Fibroblast of peridontal ligament (primary cell): ENCODE measurements around the gene CABYR.
A peak's percentile ranks its signal among the peaks of the same experiment; 100 is the strongest.

ENCODE experiments used
- DNase-seq: peaks from one replicate; pipeline ENCODE4 v3.0.0-alpha.2; 2010; ENCODE audit errors: extremely low read depth

Gene CABYR, protein sequence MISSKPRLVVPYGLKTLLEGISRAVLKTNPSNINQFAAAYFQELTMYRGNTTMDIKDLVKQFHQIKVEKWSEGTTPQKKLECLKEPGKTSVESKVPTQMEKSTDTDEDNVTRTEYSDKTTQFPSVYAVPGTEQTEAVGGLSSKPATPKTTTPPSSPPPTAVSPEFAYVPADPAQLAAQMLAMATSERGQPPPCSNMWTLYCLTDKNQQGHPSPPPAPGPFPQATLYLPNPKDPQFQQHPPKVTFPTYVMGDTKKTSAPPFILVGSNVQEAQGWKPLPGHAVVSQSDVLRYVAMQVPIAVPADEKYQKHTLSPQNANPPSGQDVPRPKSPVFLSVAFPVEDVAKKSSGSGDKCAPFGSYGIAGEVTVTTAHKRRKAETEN

DNA sequence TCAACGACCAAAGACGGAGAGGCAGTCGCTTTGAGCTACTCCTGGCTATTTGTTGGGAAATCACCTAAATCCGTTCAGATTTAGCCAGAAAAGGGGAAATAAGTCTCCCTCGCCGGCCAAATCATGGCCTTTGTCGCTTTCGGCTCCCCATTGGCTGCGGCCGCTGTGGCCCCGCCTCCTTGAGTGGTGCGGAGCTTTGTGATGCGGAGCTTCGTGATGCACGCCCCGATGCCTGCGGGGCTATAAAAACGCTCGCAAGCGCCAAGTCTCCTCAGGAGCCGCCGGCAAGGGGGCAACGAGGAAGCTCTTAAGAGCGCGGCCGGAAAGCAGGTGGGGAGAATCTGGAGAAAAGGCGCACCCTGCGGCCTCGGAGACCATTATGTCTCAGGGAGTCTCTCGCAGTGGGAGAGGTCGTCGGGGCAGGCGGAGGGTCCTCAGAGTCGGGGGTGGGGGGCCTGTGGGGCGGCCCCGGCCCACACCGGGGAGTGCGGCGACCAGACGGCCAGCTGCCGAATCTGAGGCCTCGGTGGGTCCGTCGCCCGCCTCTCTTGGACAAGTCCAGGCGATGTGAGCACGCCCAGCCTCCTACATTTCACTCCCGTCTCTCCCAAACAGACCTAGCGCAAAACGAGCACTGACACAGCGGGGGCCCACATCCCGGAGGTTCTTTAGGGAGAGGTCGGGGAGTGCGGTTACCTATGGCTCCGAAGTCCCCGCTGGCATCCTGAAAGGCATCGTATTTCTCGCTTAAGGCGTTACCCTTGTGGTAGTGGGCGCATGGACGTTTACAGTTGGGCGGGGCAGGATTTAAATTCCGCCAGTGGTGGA is at the start of gene CABYR:
TSS of gene CABYR (plus strand) at position 274 of the 828 bp plus-strand sequence. CDS start 4,053 bp downstream, outside the sequence.
- DNase-seq = peak; percentile 85

DNA sequence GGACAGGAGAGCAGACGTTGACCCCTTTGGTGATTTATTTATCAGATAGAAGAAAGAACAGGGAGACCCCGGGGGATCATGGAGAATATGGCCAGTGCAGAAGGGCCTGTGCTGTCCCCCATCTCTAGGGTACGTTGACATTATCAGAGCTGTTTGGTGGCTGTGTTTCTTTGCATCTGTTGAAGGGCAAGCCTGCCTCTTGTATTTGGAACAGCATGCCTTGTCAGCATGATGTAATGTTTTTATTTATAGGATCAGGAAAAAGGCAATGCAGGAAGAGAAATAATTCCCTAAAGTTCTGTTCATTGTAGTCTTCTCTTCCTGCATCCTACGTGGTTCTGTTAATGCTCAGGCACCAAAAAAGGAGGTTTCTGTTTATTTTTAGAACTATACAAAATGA is 49.8 kb upstream of the CABYR start:
- DNase-seq = peak; percentile 28

DNA sequence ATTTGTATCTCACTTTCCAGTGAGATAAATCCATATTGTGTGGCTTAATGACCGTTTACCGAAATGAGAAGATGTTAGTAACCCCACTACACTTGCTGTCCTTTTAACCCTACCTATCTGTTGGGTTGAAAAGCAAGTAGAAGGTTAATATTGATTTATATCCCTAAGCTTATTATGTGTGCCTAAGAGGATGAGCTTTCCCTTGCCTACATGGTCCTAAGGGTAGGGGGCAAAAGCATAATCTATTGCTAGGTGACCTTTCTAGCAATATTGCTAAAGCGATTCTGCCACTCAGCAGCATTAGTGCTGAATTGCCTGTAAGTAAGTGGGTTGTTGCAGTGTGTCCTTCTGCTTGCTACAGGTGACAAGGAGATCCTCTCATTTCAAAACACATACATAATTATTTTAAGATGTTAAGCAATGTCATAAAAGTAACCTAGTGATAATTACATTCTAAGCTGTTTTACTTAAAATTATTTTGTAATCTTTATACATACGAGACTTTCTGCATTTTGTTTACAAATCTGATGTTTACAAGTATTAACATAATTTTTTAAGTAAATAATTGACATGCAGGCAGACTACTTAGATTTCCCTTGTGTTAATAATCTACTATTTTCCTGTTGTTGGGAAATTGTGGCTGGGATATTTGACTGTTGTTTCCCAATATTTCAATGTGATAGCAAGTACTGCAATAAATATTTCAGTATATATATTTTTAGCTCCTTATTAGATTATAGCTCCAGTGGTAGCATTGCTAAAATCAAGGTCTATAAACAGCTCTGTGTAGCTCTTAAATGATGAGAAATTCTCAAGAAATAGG is 49.1 kb upstream of the CABYR start:
- no peak for DNase-seq

DNA sequence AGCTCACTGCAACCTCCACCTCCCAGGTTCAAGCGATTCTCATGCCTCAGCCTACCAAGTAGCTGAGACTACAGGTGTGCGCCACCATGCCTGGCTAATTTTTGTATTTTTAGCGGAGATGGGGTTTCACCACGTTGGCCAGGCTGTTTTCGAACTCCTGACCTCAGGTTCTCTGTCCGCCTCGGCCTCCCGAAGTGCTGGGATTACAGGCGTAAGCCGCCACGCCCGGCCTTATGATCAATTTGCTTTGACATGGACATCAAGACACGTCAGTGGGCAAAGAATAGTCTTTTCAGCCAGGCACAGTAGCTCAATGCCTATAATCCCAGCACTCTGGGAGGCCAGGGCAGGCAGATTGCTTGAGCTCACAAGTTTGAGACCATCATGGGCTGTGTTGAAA is 48.0 kb upstream of the CABYR start:
- DNase-seq = no peak

DNA sequence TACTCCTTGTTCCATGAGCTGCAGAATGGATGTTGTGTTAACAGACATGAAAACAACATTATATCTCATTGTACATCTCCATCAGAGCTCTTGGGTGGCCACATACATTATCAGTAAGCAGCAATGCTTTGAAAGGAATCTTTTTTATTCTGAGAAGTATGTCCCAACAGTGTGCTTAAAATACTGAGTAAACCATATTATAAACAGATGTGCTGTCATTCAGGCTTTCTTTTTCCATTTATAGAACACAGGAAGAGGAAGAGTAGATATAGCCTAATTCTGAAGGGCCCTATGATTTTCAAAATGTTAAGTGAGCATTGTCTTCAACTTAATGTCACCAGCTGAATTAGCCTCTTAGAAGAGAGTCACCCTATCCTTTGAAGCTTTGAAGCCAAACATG is 44.3 kb upstream of the CABYR start:
- DNase-seq = peak; percentile 47

DNA sequence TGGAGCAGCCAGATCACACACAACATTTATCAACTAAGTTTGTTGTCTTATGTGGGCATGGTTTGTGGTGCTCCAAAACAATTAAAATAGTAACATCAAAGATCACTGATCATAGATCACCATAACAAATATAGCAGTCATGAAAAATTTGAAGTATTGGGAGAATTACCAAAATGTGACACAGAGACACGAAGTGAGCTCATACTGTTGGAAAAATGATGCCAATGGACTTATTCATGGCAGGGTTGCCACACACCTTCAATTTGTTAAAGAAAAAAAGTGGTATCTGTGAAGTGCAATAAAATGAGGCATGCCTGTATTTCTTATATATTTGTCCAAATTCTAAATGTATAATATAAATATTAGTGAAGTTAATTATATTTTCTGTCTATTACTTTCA is 42.9 kb upstream of the CABYR start:
- DNase-seq = peak; percentile 13

DNA sequence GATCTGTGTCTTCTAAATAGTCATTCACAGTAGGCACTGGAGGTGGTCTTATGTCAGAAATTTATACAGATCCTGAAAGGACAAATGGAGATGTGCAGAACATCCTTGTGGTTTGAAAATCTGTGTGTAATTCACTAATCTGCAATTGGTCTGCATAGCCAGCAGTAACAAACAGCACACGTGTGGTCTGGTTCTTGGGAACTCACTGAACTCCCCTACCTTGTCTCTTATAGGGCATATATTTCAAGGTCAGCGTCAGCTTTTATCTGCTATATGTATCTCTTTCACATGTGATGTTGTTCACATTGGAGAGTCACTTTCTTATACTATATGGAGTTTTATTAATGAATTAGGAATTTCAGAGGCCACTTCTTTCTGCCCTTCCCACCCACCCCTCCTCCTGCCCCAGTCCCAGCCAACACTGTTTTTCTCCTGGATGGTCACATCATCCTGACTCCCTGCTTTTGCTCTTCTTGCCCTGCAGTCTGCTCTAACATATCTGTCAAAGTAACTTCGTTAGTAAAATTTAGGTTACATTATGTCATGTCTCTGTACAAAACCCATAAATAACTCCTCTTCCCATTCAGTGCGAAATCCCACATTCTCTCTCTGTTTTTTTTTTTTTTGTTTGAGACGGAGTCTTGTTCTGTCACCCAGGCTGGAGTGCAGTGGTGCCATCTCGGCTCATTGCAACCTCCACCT is 35.4 kb upstream of the CABYR start:
- DNase-seq = no peak

DNA sequence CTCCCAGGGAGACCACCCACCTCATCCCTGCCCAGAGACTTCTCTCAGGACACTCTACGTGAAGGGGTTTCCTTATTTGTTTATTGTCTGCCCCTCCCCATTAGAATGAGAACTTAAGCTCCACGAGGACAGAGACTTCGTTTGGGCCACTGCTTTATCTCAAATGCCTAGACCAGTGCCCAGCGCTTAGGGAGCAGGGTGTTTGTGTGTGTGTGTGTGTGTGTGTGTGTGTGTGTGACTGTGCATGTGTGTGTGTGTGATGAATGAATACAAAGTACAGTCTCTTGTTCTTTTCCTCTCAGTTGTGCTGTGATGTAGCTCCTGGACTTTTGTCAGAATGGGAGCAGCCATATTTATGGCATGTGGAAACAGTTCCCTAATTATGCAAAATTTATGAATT is 34.4 kb upstream of the CABYR start:
- DNase-seq = no peak

DNA sequence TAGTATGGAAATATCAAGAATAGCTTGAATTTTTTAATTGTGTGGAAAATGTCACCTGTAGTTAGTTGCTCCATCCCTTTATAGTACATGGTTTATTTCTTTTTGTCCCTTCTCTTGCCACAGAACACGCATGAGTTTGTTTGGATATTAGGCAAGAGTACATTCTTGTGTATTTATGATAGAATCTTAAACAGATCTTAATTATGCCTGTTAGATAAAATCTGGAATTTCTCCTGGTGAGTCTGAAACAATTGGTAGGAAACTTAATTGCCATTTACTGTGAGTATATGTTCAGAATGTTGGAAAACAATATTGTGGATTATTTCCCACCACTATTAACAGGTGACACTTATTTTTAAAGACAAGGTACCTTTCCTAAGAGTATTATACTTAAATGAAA is 30.2 kb upstream of the CABYR start:
- DNase-seq = no peak

DNA sequence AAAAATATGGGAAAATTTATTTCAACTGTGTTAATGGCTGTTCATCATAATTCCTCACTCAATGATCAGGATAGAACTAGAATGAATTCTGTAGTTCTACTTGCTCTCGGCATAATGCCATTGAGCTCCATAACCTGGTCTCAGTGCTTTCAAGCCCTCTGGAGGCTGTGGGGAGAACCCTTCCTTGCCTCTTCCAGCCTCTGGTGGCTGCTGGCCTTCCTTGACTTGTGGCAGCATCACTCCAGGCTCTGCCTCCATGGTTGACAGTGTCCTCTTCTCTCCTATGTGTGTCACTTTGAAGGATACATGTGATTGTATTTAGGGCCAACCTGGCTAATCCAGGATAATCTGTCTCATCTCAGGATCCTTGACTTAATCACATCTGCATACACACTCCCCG is 26.9 kb upstream of the CABYR start:
- no peak for DNase-seq

DNA sequence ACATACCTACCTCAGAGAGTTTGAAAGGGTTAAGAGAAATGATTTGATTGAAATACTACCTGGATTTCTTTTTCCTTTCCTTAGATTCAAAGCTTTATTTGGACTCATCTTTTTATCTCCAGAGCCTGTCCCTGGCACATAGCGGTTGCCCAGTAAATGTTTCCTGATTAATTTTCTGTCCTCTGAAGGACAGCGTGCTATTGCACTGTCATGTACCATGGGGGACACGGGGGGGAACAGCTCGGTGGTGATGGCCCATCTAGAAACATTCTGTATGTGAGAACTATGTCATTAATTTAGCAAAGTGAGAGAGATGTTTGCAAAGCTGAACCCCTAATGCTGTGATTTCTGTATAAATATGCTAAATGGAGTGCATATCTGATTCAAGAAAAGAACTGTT is 26.4 kb upstream of the CABYR start:
- DNase-seq = no peak

DNA sequence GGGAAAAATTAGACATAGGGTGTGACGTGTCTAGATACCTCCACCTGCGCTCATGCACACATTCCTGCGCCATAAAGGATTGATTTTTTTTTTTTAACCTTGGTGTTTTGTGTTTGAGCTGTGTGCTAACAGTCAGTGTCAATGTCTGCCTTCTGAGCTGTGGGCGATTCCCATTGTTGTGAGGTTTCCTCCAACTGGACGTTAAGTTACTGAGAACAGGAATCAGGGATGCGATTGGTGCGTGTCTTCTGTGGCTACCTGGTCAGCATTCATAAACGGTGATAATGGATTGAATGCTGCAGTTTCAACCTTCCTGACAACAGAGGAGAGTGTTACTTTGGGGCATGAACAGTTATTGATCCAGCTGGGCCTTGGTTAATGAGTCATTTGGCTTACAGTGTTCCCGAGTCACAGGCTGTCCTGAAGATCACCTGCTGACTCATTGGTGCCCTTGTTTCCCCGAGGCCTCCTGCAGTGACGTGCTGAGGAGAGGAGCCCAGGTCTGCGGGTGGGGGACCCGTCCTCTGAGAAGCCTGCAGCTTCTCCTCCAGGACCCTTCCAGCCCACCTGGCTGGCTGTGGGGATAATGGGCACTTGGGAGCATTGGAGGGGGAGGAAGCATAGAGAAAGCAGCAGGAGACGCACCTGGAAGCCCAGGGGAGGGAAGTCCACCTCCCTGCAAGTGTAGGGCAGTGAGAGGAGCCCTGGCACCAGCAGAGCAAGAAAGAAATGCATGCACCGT is 25.8 kb upstream of the CABYR start:
- DNase-seq = no peak

DNA sequence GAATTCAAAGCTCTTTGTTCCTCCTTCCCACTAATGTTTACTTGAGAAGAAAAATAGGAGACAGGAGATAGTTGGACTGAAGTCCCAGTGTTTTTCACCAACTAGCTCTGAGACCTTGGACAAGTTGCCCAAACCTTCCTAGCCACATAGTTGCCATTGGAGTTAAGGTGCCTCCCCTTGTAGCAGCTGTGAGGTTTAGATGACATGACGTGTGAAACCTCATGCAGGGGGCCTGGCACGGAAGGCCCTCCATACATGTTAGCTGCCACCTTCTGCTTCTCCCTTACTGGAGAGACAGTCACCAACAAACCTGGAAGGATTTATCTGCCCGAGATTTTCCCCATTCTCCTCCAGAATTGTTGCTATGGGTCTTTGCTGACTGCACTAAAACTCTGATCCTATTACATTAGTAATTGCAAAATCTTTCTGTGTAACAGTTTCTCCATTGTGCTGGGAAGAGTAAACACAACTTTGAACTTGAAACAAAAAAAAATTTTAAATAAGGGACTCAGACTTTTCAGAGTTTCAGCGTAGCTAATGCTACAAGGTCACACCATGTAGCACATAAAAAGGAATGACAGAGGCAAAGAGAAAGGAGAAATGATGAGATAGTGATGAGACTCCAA is 23.8 kb upstream of the CABYR start:
- DNase-seq = peak; percentile 30

DNA sequence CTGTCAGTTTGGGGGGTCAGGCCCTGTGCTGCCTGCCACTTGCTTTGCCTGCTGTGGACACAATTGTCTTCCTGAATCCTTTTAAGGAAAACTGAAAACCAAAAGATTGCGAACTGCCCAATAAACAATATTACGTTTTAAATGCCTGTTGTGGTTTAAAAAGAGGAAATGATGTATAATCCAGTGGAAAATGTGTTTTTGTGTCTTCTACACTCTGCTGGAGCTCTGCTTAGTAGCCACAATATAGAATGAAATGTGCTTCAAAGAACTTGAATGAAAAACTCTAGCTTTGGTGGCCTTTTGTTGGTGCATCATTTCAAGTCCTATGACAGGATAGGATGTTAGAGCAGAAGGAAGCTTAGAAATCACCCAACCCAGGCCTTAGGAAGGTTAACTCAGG is 23.2 kb upstream of the CABYR start:
- no peak for DNase-seq

DNA sequence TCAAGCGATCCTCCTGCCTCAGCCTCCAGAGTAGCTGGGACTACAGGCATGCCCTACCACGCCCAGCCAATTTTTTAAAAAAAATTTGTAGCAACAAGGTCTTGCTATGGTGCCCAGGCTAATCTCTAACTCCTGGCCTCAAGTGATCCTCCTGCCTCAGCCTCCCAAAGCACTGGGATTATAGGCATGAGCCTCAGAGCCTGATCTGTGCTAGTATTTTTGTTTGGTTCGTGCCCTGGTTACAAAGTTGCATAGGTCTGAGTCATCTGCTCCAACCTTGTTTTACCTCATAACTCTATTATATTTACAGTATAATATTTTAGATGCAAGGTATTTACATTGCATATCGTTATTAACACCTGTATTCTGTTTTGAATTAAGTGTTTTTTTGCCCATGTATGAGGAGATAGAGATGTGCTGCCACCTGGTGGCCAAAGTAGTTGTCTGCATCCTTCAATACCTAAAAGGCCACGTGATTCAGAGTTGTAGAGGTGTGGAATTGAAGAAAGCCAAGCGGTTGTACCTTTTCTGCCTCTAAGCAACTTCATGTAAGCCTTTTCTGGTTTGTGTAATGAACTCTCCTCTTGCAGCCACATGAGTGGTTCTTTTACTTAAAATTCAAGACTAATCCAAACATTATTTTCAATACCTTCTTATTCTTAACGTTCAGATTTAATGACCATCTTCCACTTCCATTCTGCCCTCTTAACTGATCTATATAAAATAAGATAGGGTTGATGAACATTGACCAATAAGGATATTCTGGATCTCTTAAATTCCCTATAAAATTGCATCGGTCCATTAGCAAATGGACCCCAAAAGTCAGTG is 19.9 kb upstream of the CABYR start:
- DNase-seq = peak; percentile 83

DNA sequence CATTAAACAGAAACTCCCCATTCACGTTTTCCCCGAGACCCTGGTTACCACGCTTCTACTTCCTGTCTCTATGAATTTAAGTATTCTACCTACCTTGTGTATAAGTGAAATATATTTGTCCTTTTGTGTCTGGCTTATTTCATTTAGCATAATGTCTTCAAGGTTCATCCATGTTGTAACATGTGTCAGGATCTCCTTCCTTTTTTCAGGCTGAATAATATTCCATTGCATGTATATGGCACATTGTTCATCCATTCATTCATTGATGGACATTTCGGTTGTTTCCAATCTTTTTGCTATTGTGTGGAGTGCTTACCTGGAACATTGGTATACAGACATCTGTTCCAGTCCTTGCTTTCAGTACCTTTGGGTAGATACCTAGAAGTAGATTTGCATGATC is 18.2 kb upstream of the CABYR start:
- no peak for DNase-seq

DNA sequence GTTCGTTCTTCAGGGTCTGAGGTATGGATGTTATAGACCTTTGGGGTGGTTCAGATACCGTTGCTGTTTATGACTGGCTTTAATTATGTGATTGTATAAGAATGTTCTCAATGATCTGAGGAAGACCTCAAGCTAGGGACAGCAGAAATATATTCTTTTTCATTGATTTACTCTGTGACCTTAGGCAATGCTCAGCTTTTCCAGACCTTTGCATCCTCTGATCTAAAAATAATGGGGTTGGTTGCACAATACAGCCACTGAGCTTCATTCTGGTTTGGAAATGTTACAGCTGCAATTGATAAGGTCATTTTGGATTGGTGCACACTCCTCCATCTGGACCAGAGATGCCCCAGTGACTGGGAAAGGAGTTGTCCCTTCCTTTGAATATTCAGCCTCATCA is 17.2 kb upstream of the CABYR start:
- peak; percentile 36 for DNase-seq

DNA sequence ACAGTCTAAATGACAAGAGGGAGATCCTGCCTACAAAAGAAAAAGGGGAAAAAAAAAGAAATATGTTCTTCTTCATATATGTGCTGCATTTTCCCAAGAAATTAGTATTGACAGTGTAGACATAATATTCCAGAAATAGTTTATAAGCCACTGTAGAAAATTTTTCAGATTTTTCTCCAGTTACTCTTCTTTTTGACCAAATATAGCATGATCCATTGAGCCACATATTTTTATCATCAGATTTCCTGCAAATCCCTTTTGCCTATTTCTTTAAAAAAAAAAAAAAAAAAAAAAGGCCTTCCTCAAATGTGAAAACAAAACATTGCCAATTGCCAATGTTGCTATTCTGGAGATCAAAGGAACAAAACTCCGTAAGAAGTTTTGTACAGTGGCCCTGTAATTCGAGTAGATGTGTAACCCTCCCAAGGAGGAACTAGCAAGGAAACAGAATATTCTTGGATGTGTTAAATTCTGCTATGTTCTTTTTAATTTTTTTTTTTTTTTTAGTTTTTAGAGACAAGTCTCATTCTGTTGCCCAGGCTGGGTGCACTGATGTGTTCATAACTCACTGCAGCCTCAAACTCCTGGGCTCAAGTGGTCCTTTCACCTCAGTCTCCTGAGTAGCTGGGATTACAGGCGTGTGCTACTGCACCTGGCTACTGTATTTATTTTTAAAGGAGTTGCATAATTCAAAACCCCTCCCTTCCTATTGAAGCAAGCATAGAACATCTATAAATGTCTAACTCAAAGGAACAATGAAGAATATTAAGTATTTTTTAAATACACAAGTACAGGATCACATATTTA is 12.5 kb upstream of the CABYR start:
- peak; percentile 60 for DNase-seq

DNA sequence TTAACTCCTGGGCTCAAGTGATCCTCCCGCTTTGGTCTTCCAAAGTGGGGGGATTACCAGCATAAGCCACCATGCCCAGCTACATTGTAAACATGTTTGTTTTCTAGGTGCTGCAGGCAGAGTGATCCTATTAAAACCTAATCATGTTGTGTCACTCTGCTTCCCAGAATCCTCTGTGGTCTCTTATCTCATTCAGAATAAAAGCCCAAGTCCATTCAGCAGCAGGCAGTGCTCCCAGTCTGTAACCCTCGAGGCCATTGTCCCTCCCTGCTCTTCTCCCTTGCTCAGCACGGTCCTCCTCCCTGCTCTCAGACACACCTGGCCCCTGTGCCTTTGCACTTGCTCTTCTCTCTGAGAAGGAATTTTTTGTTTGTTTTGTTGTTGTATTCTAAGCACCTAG is 11.1 kb upstream of the CABYR start:
- no peak for DNase-seq
